ENCODE data around the gene KLRC3. TPM values are rescaled to one million over a fixed set of nuclear protein-coding genes. Genes with fewer than 3 reads are reported as not detected.
"Not testable (repeated sequence)": the region's sequence is repeated elsewhere in the genome, so short reads cannot be mapped to it uniquely, and the experiment has no call there.

Gene KLRC3
- total RNA-seq, result 10 to 100 TPM; 10.7 to 69.1 (median 49.8) TPM
- total RNA-seq (2013), result 117 TPM

DNA sequence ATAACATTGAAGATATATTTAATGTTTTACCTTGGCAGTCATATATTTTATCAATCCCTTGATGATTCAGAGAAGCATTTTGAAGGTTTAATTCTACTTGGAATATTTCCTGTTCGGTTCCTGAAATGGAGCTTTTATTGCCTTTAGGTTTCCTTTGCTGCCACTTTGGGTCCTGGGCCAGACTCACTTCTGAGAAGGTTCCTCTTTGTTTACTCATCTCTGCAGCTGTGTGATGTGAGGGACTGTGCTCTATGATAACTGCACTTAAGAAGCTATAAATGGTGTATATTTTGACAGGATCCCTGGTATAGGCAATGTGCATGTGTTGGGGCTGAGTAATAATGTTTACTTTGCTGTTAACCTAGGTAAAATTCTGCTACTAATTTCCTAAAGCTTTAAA is at the start of gene KLRC3:
Gene KLRC3 (minus strand): TSS at position 262 of the 400 bp plus-strand sequence. CDS start 45 bp downstream, at position 217.
- Mint-ChIP-seq H3K4me3 (peak within 1 kb of the TSS; percentile 43), H3K27ac (peak within 1 kb of the TSS in 1 of 2 donors; percentile 74)
- WGBS (ENCODE audit: insufficient coverage), result 17% methylated on average over 1 of the region's 1 CpG

DNA sequence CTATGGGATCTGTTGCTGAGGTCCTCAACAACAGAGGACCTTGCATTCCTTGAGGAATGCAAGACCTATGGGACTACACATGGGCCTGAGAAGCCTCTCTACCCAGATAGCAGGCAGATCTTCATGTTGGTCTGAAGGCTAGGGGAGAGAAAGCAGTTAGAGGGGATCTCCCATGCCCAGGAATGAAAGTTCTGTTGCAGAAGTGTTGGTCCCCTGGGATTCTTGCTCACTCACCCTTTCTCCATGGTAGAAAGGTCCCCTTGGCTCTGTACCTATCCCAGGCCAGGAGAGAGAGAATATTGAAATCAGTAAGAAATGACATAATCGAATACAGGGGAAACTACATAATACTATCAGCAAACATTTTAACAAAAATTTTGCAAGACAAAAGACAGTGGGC is 49.3 kb upstream of the KLRC3 start:
- intact Hi-C loops (cut with micrococcal nuclease), result no loop called here
- Histone ChIP-seq H3K36me3 (ENCODE audit: control insufficient read depth, insufficient read depth, low read length) (no peaks in the 10 kb centered on the region), H3K4me3 (ENCODE audit: low read length) (no peak overlapping the region), H3K4me1 (ENCODE audit: control insufficient read depth, insufficient read depth, low read length) (no peaks in the 10 kb centered on the region), H3K27me3 (ENCODE audit: control insufficient read depth, insufficient read depth, low read length) (no peaks in the 10 kb centered on the region), H3K9me3 (ENCODE audit: control insufficient read depth, insufficient read depth, low read length) (no peaks in the 10 kb centered on the region), H3K27ac (ENCODE audit: low read length) (no peak overlapping the region)
- TF ChIP-seq, protein P1, sequence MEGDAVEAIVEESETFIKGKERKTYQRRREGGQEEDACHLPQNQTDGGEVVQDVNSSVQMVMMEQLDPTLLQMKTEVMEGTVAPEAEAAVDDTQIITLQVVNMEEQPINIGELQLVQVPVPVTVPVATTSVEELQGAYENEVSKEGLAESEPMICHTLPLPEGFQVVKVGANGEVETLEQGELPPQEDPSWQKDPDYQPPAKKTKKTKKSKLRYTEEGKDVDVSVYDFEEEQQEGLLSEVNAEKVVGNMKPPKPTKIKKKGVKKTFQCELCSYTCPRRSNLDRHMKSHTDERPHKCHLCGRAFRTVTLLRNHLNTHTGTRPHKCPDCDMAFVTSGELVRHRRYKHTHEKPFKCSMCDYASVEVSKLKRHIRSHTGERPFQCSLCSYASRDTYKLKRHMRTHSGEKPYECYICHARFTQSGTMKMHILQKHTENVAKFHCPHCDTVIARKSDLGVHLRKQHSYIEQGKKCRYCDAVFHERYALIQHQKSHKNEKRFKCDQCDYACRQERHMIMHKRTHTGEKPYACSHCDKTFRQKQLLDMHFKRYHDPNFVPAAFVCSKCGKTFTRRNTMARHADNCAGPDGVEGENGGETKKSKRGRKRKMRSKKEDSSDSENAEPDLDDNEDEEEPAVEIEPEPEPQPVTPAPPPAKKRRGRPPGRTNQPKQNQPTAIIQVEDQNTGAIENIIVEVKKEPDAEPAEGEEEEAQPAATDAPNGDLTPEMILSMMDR (IDR thresholded peaks at IDR 0.05), result no peak
- ATAC-seq (no peak), DNase-seq (no peak)
- H3K36me3 Mint-ChIP-seq, result peaks cover 19% of the 10 kb centered on the region
- peaks cover 7 to 11% of the 10 kb centered on the region in 2 donors for H3K4me1 Mint-ChIP-seq
- H3K27ac Mint-ChIP-seq, result no peak overlapping the region
- H3K27me3 Mint-ChIP-seq (ENCODE audit: low read depth in 2 of 2), result peaks cover 3 to 16% of the 10 kb centered on the region in 2 donors
- WGBS (ENCODE audit: insufficient coverage), result no CpG with 5 or more reads among the region's 1 CpG
- no peak overlapping the region for H3K4me3 Mint-ChIP-seq
- peaks cover 0 to 2% of the 10 kb centered on the region in 2 donors for H3K9me3 Mint-ChIP-seq

More for the DNA sequence above, at the start of gene KLRC3:
- DNase-seq; H3K36me3 Mint-ChIP-seq; H3K27me3 Mint-ChIP-seq (ENCODE audit: low read depth in 2 of 2); H3K9me3 ChIP-seq (ENCODE audit: control insufficient read depth, insufficient read depth, low read length); H3K27ac ChIP-seq (ENCODE audit: low read length); H3K4me1 Mint-ChIP-seq; H3K27me3 ChIP-seq (ENCODE audit: control insufficient read depth, insufficient read depth, low read length); H3K4me1 ChIP-seq (ENCODE audit: control insufficient read depth, insufficient read depth, low read length); intact Hi-C loops (cut with micrococcal nuclease); H3K9me3 Mint-ChIP-seq: not testable (repeated sequence)
- ATAC-seq, result peak in 1 of 3 donors; percentile 41
- Histone ChIP-seq H3K4me3 (ENCODE audit: low read length) (peak within 1 kb of the TSS; percentile 50), H3K36me3 (ENCODE audit: control insufficient read depth, insufficient read depth, low read length) (peaks cover 18% of the 10 kb centered on the region)

DNA sequence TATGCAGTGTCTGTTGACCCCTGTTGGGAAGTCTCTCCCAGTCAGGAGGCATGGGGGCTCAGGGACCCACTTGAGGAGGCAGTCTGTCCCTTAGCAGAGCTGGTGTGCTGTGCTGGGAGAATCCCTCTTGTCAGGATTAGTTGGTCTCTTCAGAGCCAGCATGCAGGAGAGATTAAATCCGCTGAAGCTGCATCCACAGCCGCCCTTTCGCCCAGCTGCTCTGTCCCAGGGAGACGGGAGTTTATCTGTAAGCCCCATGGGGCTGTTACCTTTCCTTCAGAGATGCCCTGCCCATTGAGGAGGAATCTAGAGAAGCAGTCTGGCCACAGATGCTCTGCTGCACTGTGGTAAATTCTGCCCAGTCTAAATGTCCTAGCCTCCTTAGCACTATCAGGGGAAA is 45.9 kb upstream of the KLRC3 start:
- Mint-ChIP-seq H3K4me3 (no peak overlapping the region), H3K27me3 (ENCODE audit: low read depth in 2 of 2) (peaks cover 3 to 16% of the 10 kb centered on the region in 2 donors), H3K36me3 (peaks cover 43% of the 10 kb centered on the region), H3K9me3 (peaks cover 2 to 4% of the 10 kb centered on the region in 2 donors), H3K27ac (no peak overlapping the region), H3K4me1 (peaks cover 7 to 11% of the 10 kb centered on the region in 2 donors)
- H3K4me3 ChIP-seq (ENCODE audit: low read length), result no peak overlapping the region
- DNase-seq (no peak), ATAC-seq (no peak)
- no peaks in the 10 kb centered on the region for H3K9me3 ChIP-seq (ENCODE audit: control insufficient read depth, insufficient read depth, low read length)
- no peak overlapping the region for H3K27ac ChIP-seq (ENCODE audit: low read length)
- TF ChIP-seq, protein P1 (IDR thresholded peaks at IDR 0.05), result no peak
- intact Hi-C loops (cut with micrococcal nuclease), result no loop called here
- no peaks in the 10 kb centered on the region for H3K27me3 ChIP-seq (ENCODE audit: control insufficient read depth, insufficient read depth, low read length)
- no peaks in the 10 kb centered on the region for H3K4me1 ChIP-seq (ENCODE audit: control insufficient read depth, insufficient read depth, low read length)
- no peaks in the 10 kb centered on the region for H3K36me3 ChIP-seq (ENCODE audit: control insufficient read depth, insufficient read depth, low read length)
- 97% methylated on average over 4 of the region's 4 CpGs for WGBS (ENCODE audit: insufficient coverage)

DNA sequence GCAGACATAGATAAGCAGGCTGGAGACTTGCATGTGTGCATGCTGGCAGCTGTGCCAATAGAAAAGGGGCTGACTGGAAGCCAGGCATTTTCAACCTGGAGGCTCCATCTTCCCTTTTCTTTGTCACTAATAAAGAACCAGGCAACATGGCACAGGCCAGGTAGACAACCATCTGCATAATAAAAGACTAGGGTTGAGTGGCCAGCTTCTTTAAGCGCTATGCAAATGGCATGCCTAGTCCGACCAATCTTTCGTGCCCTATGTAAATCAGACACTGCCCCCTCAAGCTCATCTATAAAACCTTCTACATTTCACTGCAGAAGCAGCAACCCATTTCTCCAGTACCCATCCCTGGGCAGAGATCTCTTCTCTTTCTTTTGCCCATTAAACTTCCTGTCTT is 37.4 kb upstream of the KLRC3 start:
- Histone ChIP-seq H3K27ac (ENCODE audit: low read length) (no peak overlapping the region), H3K4me1 (ENCODE audit: control insufficient read depth, insufficient read depth, low read length) (peaks cover 15% of the 10 kb centered on the region), H3K27me3 (ENCODE audit: control insufficient read depth, insufficient read depth, low read length) (no peaks in the 10 kb centered on the region), H3K36me3 (ENCODE audit: control insufficient read depth, insufficient read depth, low read length) (no peaks in the 10 kb centered on the region), H3K4me3 (ENCODE audit: low read length) (no peak overlapping the region), H3K9me3 (ENCODE audit: control insufficient read depth, insufficient read depth, low read length) (peaks cover 11% of the 10 kb centered on the region)
- TF ChIP-seq, protein P1 (IDR thresholded peaks at IDR 0.05), result no peak
- DNase-seq, result no peak
- Mint-ChIP-seq H3K4me1 (peaks cover 27 to 38% of the 10 kb centered on the region in 2 donors), H3K4me3 (no peak overlapping the region), H3K27ac (no peak overlapping the region), H3K27me3 (ENCODE audit: low read depth in 2 of 2) (no peaks in the 10 kb centered on the region), H3K36me3 (peaks cover 45% of the 10 kb centered on the region), H3K9me3 (peaks cover 12 to 14% of the 10 kb centered on the region in 2 donors)
- ATAC-seq, result no peak
- intact Hi-C loops (cut with micrococcal nuclease), result no loop called here
- WGBS (ENCODE audit: insufficient coverage), result 95% methylated on average over 3 of the region's 3 CpGs
